OCI-LY7 (cell line): ENCODE measurements around the gene USP21.

Experiments
- CTCF ChIP-seq: fragments of 200-600 bp; sonication (generic); conservative IDR thresholded peaks from 2 replicates; pipeline ENCODE4 v1.5.1; 2014; ENCODE audit warnings: mild to moderate bottlenecking, antibody characterized with exemption, low read length, moderate library complexity, mixed read lengths
- EZH2phosphoT487 ChIP-seq: fragments of 200-600 bp; sonication (generic); IDR thresholded peaks from 2 replicates; pipeline ENCODE4 v1.6.1; 2018; ENCODE audit warnings: low read depth, borderline replicate concordance, mild to moderate bottlenecking, mixed run types, antibody characterized with exemption, low read length, moderate library complexity, mixed read lengths

- TF ChIP-seq CTCF (no peak), EZH2phosphoT487 (no peak)
Observed at GRCh38 chr1:161128591-161129420, 30.5 kb upstream of the USP21 start.
